PFSK-1 (cell line): ENCODE data around the gene SLCO2A1.

Source experiments
- FOXP2 ChIP-seq: optimal IDR thresholded peaks from 2 replicates; pipeline ENCODE3; 2011; ENCODE audit warnings: borderline replicate concordance, control low read depth, inconsistent platforms; ENCODE audit not compliant: insufficient read depth; ENCODE audit errors: extremely low read length, extremely low read depth
- POLR2AphosphoS5 ChIP-seq: IDR thresholded peaks from 2 replicates; pipeline ENCODE4 v1.6.1; 2012; ENCODE audit warnings: low read depth, mild to moderate bottlenecking, control low read depth, low read length, moderate library complexity
- REST ChIP-seq, 2 experiments: IDR thresholded peaks; 2 replicates each; pipeline versions ENCODE4 v1.6.1 to v1.8.0; 2011 to 2012; ENCODE audit warnings: low read depth in 2 of 2, low read length in 2 of 2, control low read depth in 1 of 2, inconsistent platforms in 1 of 2, mild to moderate bottlenecking in 1 of 2, moderate library complexity in 1 of 2; ENCODE audit not compliant: insufficient read depth in 1 of 2
- SIN3A ChIP-seq: IDR thresholded peaks from 2 replicates; pipeline ENCODE4 v1.6.1; 2012; ENCODE audit warnings: mild to moderate bottlenecking, low read length, moderate library complexity, borderline replicate concordance; ENCODE audit not compliant: insufficient read depth
- TAF1 ChIP-seq: IDR thresholded peaks from 2 replicates; pipeline ENCODE4 v1.6.1; 2012; ENCODE audit warnings: low read length, control low read depth, borderline replicate concordance; ENCODE audit not compliant: insufficient read depth

SLCO2A1 gene

GRCh38 chr3:134003066-134003465 is 26.7 kb downstream of the SLCO2A1 start:
- TF ChIP-seq SIN3A = no peak
- no peak for TF ChIP-seq POLR2AphosphoS5
- TF ChIP-seq TAF1 = no peak
- no peak for TF ChIP-seq FOXP2
- TF ChIP-seq REST (IDR thresholded peaks at IDR 0.05; ENCODE audit: insufficient read depth in 1 of 2, low read depth in 2 of 2, low read length in 2 of 2) = no peak

GRCh38 chr3:134002306-134002705 is 27.4 kb downstream of the SLCO2A1 start:
- TF ChIP-seq SIN3A (no peak), TAF1 (no peak), FOXP2 (no peak), REST (IDR thresholded peaks at IDR 0.05; ENCODE audit: insufficient read depth in 1 of 2, low read depth in 2 of 2, low read length in 2 of 2) (no peak), POLR2AphosphoS5 (no peak)

GRCh38 chr3:134001251-134001650 is 28.5 kb downstream of the SLCO2A1 start:
- TF ChIP-seq POLR2AphosphoS5 (no peak), TAF1 (no peak), REST (IDR thresholded peaks at IDR 0.05; ENCODE audit: insufficient read depth in 1 of 2, low read depth in 2 of 2, low read length in 2 of 2) (no peak), FOXP2 (no peak), SIN3A (no peak)

GRCh38 chr3:133999891-134000685 is 29.6 kb downstream of the SLCO2A1 start:
- TF ChIP-seq SIN3A (no peak), REST (IDR thresholded peaks at IDR 0.05; ENCODE audit: insufficient read depth in 1 of 2, low read depth in 2 of 2, low read length in 2 of 2) (no peak)
